Stomach (tissue), 4 donors: Measurements from ENCODE around the gene CHPT1.

Experiments used
- CTCF ChIP-seq, 7 experiments: fragments of 450-650 bp in 4 of 7; fragments of 200-600 bp in 3 of 7; sonication (generic) in 3 of 7; IDR thresholded peaks; one replicate each; pipeline ENCODE4 v1.5.1; 2016 to 2019; ENCODE audit warnings: antibody characterized with exemption in 7 of 7, control low read depth in 2 of 7, mild to moderate bottlenecking in 1 of 7
- POLR2A ChIP-seq, 4 donors: fragments of 450-650 bp; IDR thresholded peaks; one replicate each; pipeline ENCODE4 v1.6.1; 2016; ENCODE audit warnings: antibody characterized with exemption in 4 of 4, control low read depth in 2 of 4, mild to moderate bottlenecking in 1 of 4, moderate library complexity in 1 of 4

- no peak for TF ChIP-seq CTCF (IDR thresholded peaks at IDR 0.05)
- no peak for TF ChIP-seq POLR2A (IDR thresholded peaks at IDR 0.05)
Measured at GRCh38 chr12:101722392-101722791, 25.0 kb downstream of the CHPT1 start.
